AG09319 (cell line): ENCODE results near the gene SGPP2.

Experiments used
- DNase-seq: peaks from one replicate; pipeline ENCODE4 v3.0.0-alpha.2; 2010; ENCODE audit warnings: low read depth; ENCODE audit errors: extremely low read depth
- CTCF ChIP-seq: IDR thresholded peaks from 2 replicates; pipeline ENCODE4 v1.5.1; 2011; ENCODE audit warnings: low read depth, mild to moderate bottlenecking, inconsistent platforms, low read length, moderate library complexity

Gene SGPP2

GRCh38 chr2:222418739-222419138 is 5.6 kb upstream of the SGPP2 start:
- TF ChIP-seq CTCF: no peak
- no peak for DNase-seq

- no peak for TF ChIP-seq CTCF
- no peak for DNase-seq
Measured at GRCh38 chr2:222420508-222420907, 3.8 kb upstream of the SGPP2 start.

GRCh38 chr2:222421626-222422025 is 2.7 kb upstream of the SGPP2 start:
- TF ChIP-seq CTCF: no peak
- DNase-seq: no peak

- TF ChIP-seq CTCF: no peak
- DNase-seq: no peak
Measured at GRCh38 chr2:222423186-222423585, 1.2 kb upstream of the SGPP2 start.

GRCh38 chr2:222423632-222424275 is 589 bp upstream of the SGPP2 start:
- no peak for DNase-seq

GRCh38 chr2:222424729-222425671 is 657 bp downstream of the SGPP2 start:
- no peak for TF ChIP-seq CTCF
- DNase-seq: no peak

More at GRCh38 chr2:222423632-222424275, 589 bp upstream of the SGPP2 start:
- TF ChIP-seq CTCF: no peak
